SK-N-SH (cell line): ENCODE data around the gene NR2C1. TPM values are rescaled to one million over a fixed set of nuclear protein-coding genes. Genes with fewer than 3 reads are reported as not detected.

Experiments used
- CTCF ChIA-PET: fragments of 300-600, 350-600 bp; formaldehyde crosslinking; extraction: SDS; loops from one replicate; lab custom pipeline; 2021; lab: Yijun Ruan, JAX
- POLR2A ChIA-PET: fragments of 350-600 bp; sonication (Branson Sonifier 250); formaldehyde crosslinking; extraction: SDS; loops from one replicate; lab custom pipeline; 2020; ENCODE audit warnings: antibody characterized with exemption, inconsistent platforms; lab: Yijun Ruan, JAX
- DNase-seq: peaks from one replicate; pipeline ENCODE4 v3.0.0; 2012
- H2AFZ ChIP-seq: fragments of 200-600 bp; sonication (generic); 2 replicates; pipeline ENCODE4 v1.8.1; 2016; ENCODE audit warnings: antibody characterized with exemption, mild to moderate bottlenecking, low read depth
- H3F3A ChIP-seq: fragments of 200-600 bp; sonication (generic); replicated peaks from 2 replicates; pipeline ENCODE3; 2016; ENCODE audit warnings: antibody characterized with exemption, mild to moderate bottlenecking; ENCODE audit not compliant: insufficient read depth
- H3K27ac ChIP-seq, 2 experiments: fragments of 200-500 bp in 1 of 2; fragments of 200-600 bp in 1 of 2; sonication (Bioruptor generic) in 1 of 2; sonication (generic), shearing (Covaris generic) in 1 of 2; 2 replicates each; pipeline versions ENCODE4 v1.5.1 to v1.6.1; 2014 to 2016; ENCODE audit warnings: low read depth in 2 of 2, inconsistent platforms in 1 of 2, low read length in 1 of 2, mild to moderate bottlenecking in 1 of 2, mixed read lengths in 1 of 2
- H3K27me3 ChIP-seq: fragments of 200-600 bp; sonication (generic), shearing (Covaris generic); 2 replicates; pipeline ENCODE4 v1.6.1; 2016; ENCODE audit warnings: mixed run types; ENCODE audit not compliant: insufficient read depth
- H3K36me3 ChIP-seq, 2 experiments: fragments of 200-500 bp in 1 of 2; fragments of 200-600 bp in 1 of 2; sonication (Bioruptor generic) in 1 of 2; sonication (generic) in 1 of 2; replicated peaks in 1 of 2; 2 replicates each; pipeline versions ENCODE3 to v1.5.1; 2014 to 2016; ENCODE audit warnings: low read length in 1 of 2, mild to moderate bottlenecking in 1 of 2; ENCODE audit not compliant: insufficient read depth in 2 of 2, control insufficient read depth in 1 of 2
- H3K4me1 ChIP-seq, 2 experiments: fragments of 200-500 bp in 1 of 2; fragments of 200-600 bp in 1 of 2; sonication (Bioruptor generic) in 1 of 2; sonication (generic), shearing (Covaris generic) in 1 of 2; 2 replicates each; pipeline versions ENCODE4 v1.5.1 to v1.6.1; 2014 to 2016; ENCODE audit warnings: low read depth in 1 of 2, low read length in 1 of 2, mixed run types in 1 of 2; ENCODE audit not compliant: insufficient read depth in 2 of 2, control insufficient read depth in 1 of 2
- H3K4me2 ChIP-seq: fragments of 200-600 bp; sonication (generic), shearing (Covaris generic); 2 replicates; pipeline ENCODE4 v1.6.1; 2017; ENCODE audit warnings: mixed run types
- H3K4me3 ChIP-seq, 2 experiments: fragments of 200-500 bp in 1 of 2; fragments of 200-600 bp in 1 of 2; sonication (Bioruptor generic) in 1 of 2; sonication (generic), shearing (Covaris generic) in 1 of 2; 2 replicates each; pipeline versions ENCODE4 v1.5.1 to v1.8.1; 2014 to 2016; ENCODE audit warnings: low read depth in 2 of 2, inconsistent platforms in 1 of 2, low read length in 1 of 2, mild to moderate bottlenecking in 1 of 2, mixed read lengths in 1 of 2, moderate library complexity in 1 of 2
- H3K79me2 ChIP-seq: fragments of 200-600 bp; sonication (generic); 2 replicates; pipeline ENCODE4 v1.8.1; 2017; ENCODE audit warnings: mild to moderate bottlenecking; ENCODE audit not compliant: insufficient read depth
- H3K9ac ChIP-seq: fragments of 200-600 bp; sonication (generic); 2 replicates; pipeline ENCODE4 v1.6.1; 2017; ENCODE audit warnings: mixed run types
- H3K9me2 ChIP-seq: fragments of 200-600 bp; sonication (generic); 2 replicates; pipeline ENCODE4 v1.6.1; 2017; ENCODE audit warnings: mixed run types
- H3K9me3 ChIP-seq: fragments of 200-600 bp; sonication (generic); 2 replicates; pipeline ENCODE4 v1.6.1; 2017; ENCODE audit warnings: mixed run types, mild to moderate bottlenecking, moderate library complexity
- H4K20me1 ChIP-seq: fragments of 200-600 bp; sonication (generic); 2 replicates; pipeline ENCODE4 v1.6.1; 2017; ENCODE audit warnings: mild to moderate bottlenecking, mixed run types; ENCODE audit not compliant: insufficient read depth
- CHD2 ChIP-seq: fragments of 150-350 bp; IDR thresholded peaks from 2 replicates; pipeline ENCODE4 v1.6.1; 2018; ENCODE audit warnings: low read length; ENCODE audit not compliant: partially characterized antibody
- FOSL2 ChIP-seq: IDR thresholded peaks from 2 replicates; pipeline ENCODE4 v1.4.0; 2012; ENCODE audit warnings: low read depth, mild to moderate bottlenecking, moderate library complexity, borderline replicate concordance
- FOXM1 ChIP-seq: IDR thresholded peaks from 2 replicates; pipeline ENCODE4 v1.4.0; 2012; ENCODE audit warnings: low read depth, mild to moderate bottlenecking
- NRF1 ChIP-seq: IDR thresholded peaks from 2 replicates; pipeline ENCODE4 v1.6.1; 2012; ENCODE audit warnings: low read depth, mild to moderate bottlenecking, low read length
- POLR2AphosphoS5 ChIP-seq: IDR thresholded peaks from 2 replicates; pipeline ENCODE4 v1.6.1; 2012; ENCODE audit warnings: low read depth, low read length
- RAD21 ChIP-seq: IDR thresholded peaks from 2 replicates; pipeline ENCODE4 v1.6.1; 2012; ENCODE audit warnings: mild to moderate bottlenecking, low read length
- RCOR1 ChIP-seq: fragments of 150-350 bp; IDR thresholded peaks from 2 replicates; pipeline ENCODE4 v1.6.1; 2017; ENCODE audit warnings: antibody characterized with exemption, low read length
- RFX5 ChIP-seq: IDR thresholded peaks from 2 replicates; pipeline ENCODE4 v1.6.1; 2012; ENCODE audit warnings: mild to moderate bottlenecking, improper control_type of control experiment, low read length
- RXRA ChIP-seq: IDR thresholded peaks from 2 replicates; pipeline ENCODE4 v1.4.0; 2012; ENCODE audit warnings: low read depth, mild to moderate bottlenecking, borderline replicate concordance
- SMC3 ChIP-seq: IDR thresholded peaks from 2 replicates; pipeline ENCODE4 v1.6.1; 2012; ENCODE audit warnings: low read depth, low read length, improper control_type of control experiment
- WGBS: methylation state at CpG from one replicate; pipeline ENCODE4 v1.1.6; 2017; ENCODE audit warnings: low lambda C conversion rate; 5-methylcytosine and 5-hydroxymethylcytosine counted together
- polyA plus RNA-seq, 3 experiments: library from polyadenylated mRNA; depleted of rRNA; stranded (reverse); fragments of >200 nt; gene quantifications; 2 replicates each; pipeline ENCODE4 v1.2.3, GENCODE V29; 2012
- TF ChIP-seq, protein P1 (sequence below): fragments of 200-600 bp; sonication (generic); IDR thresholded peaks from 2 replicates; pipeline ENCODE4 v1.6.1; 2017; ENCODE audit warnings: antibody characterized with exemption, mild to moderate bottlenecking, moderate library complexity
- TF ChIP-seq, protein P2 (sequence below): IDR thresholded peaks from 2 replicates; pipeline ENCODE4 v1.4.0; 2012; ENCODE audit warnings: low read depth

Gene NR2C1
- polyA plus RNA-seq, 1 of the 3 experiments (the other 2 are of a cell fraction) = 15.9 TPM

DNA sequence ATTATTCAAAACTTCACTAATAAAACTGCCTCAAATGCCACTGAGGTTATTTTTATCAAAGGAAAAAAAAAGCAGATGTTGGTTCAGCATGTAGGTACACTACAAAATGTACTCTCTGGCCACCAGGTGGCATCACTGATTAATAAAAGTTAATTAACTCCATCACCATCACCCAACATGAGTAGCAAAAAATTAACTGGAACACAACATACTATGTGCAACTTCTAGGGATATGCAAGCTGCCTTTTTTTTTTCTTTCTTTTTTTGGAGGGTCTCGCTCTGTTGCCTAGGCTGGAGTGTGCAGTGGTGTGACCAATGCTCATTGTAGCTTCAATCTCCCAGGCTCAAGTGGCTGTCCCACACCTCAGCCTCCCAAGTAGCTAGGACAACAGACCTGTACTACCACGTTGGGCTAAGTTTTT lies 43.8 kb upstream of the NR2C1 start:
- H3K9me2 ChIP-seq = no peaks in the 10 kb centered on the region
- H3K4me1 ChIP-seq = peaks cover 0 to 28% of the 10 kb centered on the region in 2 experiments; a peak in 3 of 4 replicates
- peak; percentile 91 for TF ChIP-seq SMC3
- TF ChIP-seq, protein P1, sequence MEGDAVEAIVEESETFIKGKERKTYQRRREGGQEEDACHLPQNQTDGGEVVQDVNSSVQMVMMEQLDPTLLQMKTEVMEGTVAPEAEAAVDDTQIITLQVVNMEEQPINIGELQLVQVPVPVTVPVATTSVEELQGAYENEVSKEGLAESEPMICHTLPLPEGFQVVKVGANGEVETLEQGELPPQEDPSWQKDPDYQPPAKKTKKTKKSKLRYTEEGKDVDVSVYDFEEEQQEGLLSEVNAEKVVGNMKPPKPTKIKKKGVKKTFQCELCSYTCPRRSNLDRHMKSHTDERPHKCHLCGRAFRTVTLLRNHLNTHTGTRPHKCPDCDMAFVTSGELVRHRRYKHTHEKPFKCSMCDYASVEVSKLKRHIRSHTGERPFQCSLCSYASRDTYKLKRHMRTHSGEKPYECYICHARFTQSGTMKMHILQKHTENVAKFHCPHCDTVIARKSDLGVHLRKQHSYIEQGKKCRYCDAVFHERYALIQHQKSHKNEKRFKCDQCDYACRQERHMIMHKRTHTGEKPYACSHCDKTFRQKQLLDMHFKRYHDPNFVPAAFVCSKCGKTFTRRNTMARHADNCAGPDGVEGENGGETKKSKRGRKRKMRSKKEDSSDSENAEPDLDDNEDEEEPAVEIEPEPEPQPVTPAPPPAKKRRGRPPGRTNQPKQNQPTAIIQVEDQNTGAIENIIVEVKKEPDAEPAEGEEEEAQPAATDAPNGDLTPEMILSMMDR = peak; percentile 83
- TF ChIP-seq NRF1 = 0 out of 2 replicates have a peak, but pooled peaks have one; percentile 13
- peak; percentile 89 for TF ChIP-seq RAD21
- TF ChIP-seq, protein P2, sequence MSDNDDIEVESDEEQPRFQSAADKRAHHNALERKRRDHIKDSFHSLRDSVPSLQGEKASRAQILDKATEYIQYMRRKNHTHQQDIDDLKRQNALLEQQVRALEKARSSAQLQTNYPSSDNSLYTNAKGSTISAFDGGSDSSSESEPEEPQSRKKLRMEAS = no peak
- peaks cover 6% of the 10 kb centered on the region for H3K79me2 ChIP-seq
- no peak overlapping the region for H3K4me3 ChIP-seq
- POLR2A ChIA-PET = no interaction called here
- 61% methylated on average over 2 of the region's 2 CpGs for WGBS
- peak overlapping the region in 1 of 2 experiments; percentile 89; a peak in 2 of 4 replicates for H3K27ac ChIP-seq
- CTCF ChIA-PET = interaction anchor here (0.6 to 3.8 kb wide), 39 partner anchors 8 to 571 kb away, joined by 3 to 41 read pairs (median 5); partner anchors contain the start of genes FGD6, NR2C1 and VEZT
- H2AFZ ChIP-seq = no peak overlapping the region
- DNase-seq = peak; percentile 51
- peak overlapping the region; percentile 54; the same call in 1 of the 2 replicates for H3K4me2 ChIP-seq
- no peaks in the 10 kb centered on the region for H3K27me3 ChIP-seq
- H4K20me1 ChIP-seq = no peaks in the 10 kb centered on the region
- H3K9me3 ChIP-seq = no peaks in the 10 kb centered on the region
- H3K36me3 ChIP-seq = peaks cover 0 to 3% of the 10 kb centered on the region in 2 experiments
- peaks cover 27% of the 10 kb centered on the region for H3F3A ChIP-seq
- no peak overlapping the region; the same call in 1 of the 2 replicates for H3K9ac ChIP-seq

DNA sequence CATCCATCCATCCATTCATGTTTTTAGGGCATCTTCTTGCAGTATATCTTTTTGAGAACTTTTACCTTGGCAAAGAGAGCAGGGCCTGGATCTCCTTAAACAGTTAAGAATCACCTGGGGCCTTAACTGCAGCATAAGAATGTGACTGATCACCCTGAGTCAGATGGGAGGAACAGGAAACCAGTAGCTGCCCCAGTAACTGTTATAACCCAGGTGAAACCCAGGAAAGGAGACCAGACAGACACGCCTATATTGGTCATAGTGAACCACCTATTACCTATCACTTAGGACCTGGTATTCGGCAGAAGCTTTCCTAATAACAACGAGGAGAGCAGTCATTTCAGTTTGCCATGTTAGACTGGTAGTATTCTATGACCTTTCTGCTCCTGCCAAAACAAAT lies 43.4 kb upstream of the NR2C1 start:
- H3K4me3 ChIP-seq = no peak overlapping the region

More for the DNA sequence above, 43.4 kb upstream of the NR2C1 start:
- Histone ChIP-seq H3K27ac (no peak overlapping the region), H3K9me3 (no peaks in the 10 kb centered on the region), H3K9me2 (no peaks in the 10 kb centered on the region), H3K4me1 (peaks cover 0 to 28% of the 10 kb centered on the region in 2 experiments; a peak in 3 of 4 replicates), H2AFZ (no peak overlapping the region), H3K27me3 (no peaks in the 10 kb centered on the region), H3K79me2 (peaks cover 6% of the 10 kb centered on the region), H3K36me3 (peaks cover 0 to 7% of the 10 kb centered on the region in 2 experiments), H3F3A (peaks cover 27% of the 10 kb centered on the region)
- ChIA-PET POLR2A (no interaction called here), CTCF (interaction anchor here (0.7 to 3.8 kb wide), 32 partner anchors 9 to 570 kb away, joined by 3 to 41 read pairs (median 6); partner anchors contain the start of genes FGD6, NR2C1 and VEZT)
- WGBS = 76% methylated on average over 3 of the region's 3 CpGs
- TF ChIP-seq RCOR1 = no peak
- no peak for TF ChIP-seq POLR2AphosphoS5
- no peak for TF ChIP-seq FOSL2
- no peak for TF ChIP-seq RXRA
- TF ChIP-seq RFX5 = no peak
- no peak for TF ChIP-seq CHD2
- TF ChIP-seq FOXM1 = no peak
- TF ChIP-seq, all 33 proteins: peak for 0
- Histone ChIP-seq H3K9ac (no peak overlapping the region; the same call in 1 of the 2 replicates), H3K4me2 (peak overlapping the region; percentile 54; the same call in 1 of the 2 replicates), H4K20me1 (no peaks in the 10 kb centered on the region)
- DNase-seq = no peak
